Activated CD4-positive, alpha-beta memory T cell treated with anti-CD3 and anti-CD28 coated beads, Interleukin-2, amount 10 ng/mL, durations not matched to agents 7 days and 5 days (primary cell): Measurements from ENCODE around the gene ENPP3. TPM values are rescaled to one million over a fixed set of nuclear protein-coding genes. Genes with fewer than 3 reads are reported as not detected.
"Not testable (repeated sequence)": the region's sequence is repeated elsewhere in the genome, so short reads cannot be mapped to it uniquely, and the experiment has no call there.

Experiments
- CTCF ChIA-PET: fragments of 350-600 bp; sonication (Branson Sonifier 250); formaldehyde crosslinking; loops from one replicate; lab custom pipeline; 2021; ENCODE audit warnings: antibody characterized with exemption, inconsistent platforms; lab: Charles Lee
- POLR2A ChIA-PET: fragments of 350-600 bp; sonication (Branson Sonifier 250); formaldehyde crosslinking; loops from one replicate; lab custom pipeline; 2021; ENCODE audit warnings: antibody characterized with exemption; lab: Charles Lee
- DNase-seq: peaks from one replicate; pipeline ENCODE4 v3.0.0-alpha.2; 2020
- H3K27ac Mint-ChIP-seq: one replicate; pipeline ENCODE4 v1.8.0; 2021; ENCODE audit warnings: mild to moderate bottlenecking, mixed read lengths
- H3K27me3 Mint-ChIP-seq: one replicate; pipeline ENCODE4 v1.8.0; 2021; ENCODE audit warnings: mixed read lengths
- H3K36me3 Mint-ChIP-seq: one replicate; pipeline ENCODE4 v1.8.0; 2021; ENCODE audit warnings: low read depth, mixed read lengths
- H3K4me1 Mint-ChIP-seq: one replicate; pipeline ENCODE4 v1.8.0; 2021; ENCODE audit warnings: mixed read lengths
- H3K4me3 Mint-ChIP-seq: one replicate; pipeline ENCODE4 v1.8.0; 2021; ENCODE audit warnings: mild to moderate bottlenecking, mixed read lengths
- H3K9me3 Mint-ChIP-seq: one replicate; pipeline ENCODE4 v1.8.0; 2021; ENCODE audit warnings: mixed read lengths
- total RNA-seq, 2 experiments: library from RNA; stranded (reverse); gene quantifications; one replicate each; pipeline ENCODE4 v1.2.3, GENCODE V29; 2021

The ENPP3 gene
- total RNA-seq, 2 experiments from 2014 or later = 0.38 to 0.45 TPM

DNA sequence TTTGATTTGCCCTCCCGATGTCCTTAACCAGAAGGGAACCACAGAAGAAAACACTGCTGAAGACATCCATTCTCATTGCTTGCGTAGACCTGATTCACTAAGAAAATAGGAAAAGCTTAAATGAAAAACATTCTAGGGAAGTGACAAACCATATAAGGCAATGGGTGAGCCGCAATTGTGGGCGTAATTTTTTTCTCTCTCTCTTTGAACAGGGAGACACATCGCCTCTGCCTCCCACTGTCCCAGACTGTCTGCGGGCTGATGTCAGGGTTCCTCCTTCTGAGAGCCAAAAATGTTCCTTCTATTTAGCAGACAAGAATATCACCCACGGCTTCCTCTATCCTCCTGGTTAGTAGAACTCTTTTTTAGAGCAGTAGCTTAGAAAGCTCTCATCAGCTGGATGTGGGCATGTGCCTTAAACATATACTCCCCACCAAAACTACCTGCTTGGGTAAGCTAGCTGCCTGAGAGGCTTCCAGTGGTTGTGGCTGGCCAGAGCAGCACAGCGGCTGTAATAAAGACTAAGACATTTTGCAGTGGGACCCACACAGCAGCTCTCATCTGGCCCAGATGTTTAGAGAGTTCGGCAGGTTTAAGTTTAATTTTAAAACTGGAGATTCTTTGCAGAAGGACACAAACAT is 96.4 kb downstream of the ENPP3 start:
- H3K9me3 Mint-ChIP-seq = no peaks in the 10 kb centered on the region
- DNase-seq = no peak
- H3K36me3 Mint-ChIP-seq = no peaks in the 10 kb centered on the region
- H3K27me3 Mint-ChIP-seq = peaks cover 2% of the 10 kb centered on the region
- POLR2A ChIA-PET = no interaction called here
- H3K27ac Mint-ChIP-seq = no peak overlapping the region
- peaks cover 5% of the 10 kb centered on the region for H3K4me1 Mint-ChIP-seq
- no peak overlapping the region for H3K4me3 Mint-ChIP-seq
- CTCF ChIA-PET = no interaction called here

DNA sequence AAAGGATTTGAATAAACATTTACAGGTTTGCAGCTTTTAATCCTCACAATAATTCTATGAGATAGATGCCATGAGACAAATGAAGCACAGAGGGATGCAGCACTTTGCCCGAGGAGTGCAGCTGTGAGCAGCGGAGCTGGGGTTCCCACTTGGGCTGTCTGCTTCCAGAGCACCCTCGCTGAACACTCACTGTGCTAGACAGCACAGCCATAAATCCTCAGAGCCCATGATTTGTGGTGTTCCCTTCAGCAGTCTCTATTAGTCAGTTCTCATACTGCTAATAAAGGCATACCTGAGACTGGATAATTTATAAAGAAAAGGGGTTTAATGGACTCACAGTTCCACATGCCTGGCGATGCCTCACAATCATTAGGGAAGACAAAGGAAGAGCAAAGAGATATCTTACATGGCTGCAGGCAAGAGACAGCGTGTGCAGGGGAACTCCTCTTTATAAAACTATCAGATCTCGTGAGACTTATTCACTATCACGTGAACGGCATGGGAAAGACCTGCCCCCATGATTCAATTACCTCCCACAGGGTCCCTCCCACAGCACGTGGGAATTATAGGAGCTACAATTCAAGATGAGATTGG is 99.0 kb downstream of the ENPP3 start:
- Mint-ChIP-seq H3K27ac (no peak overlapping the region), H3K4me1 (peaks cover 4% of the 10 kb centered on the region), H3K27me3 (no peaks in the 10 kb centered on the region), H3K9me3 (no peaks in the 10 kb centered on the region), H3K4me3 (no peak overlapping the region), H3K36me3 (no peaks in the 10 kb centered on the region)
- ChIA-PET POLR2A (no interaction called here), CTCF (no interaction called here)
- no peak for DNase-seq

DNA sequence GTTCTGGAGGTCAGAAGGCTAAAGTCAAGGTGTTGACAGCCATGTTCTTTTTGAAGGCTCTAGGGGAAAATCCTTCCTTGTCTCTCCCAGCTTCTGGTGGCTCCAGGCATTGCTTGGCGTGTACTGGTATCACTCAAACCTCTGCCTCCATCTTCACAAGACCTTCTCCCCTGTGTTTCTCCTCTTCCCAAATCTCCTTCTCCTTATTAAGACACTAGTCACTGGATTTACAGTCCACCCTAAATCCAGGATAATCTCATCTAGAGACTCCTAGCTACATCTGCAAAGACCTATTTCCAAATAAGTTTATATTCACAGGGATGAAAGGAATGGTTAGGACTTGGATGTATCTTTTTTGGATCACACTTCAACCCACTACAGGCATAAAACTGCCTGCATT is 99.7 kb downstream of the ENPP3 start:
- POLR2A ChIA-PET = no interaction called here
- Mint-ChIP-seq H3K9me3 (no peaks in the 10 kb centered on the region), H3K4me1 (peaks cover 4% of the 10 kb centered on the region), H3K27me3 (no peaks in the 10 kb centered on the region), H3K27ac (no peak overlapping the region), H3K4me3 (no peak overlapping the region), H3K36me3 (no peaks in the 10 kb centered on the region)
- CTCF ChIA-PET = no interaction called here
- no peak for DNase-seq

DNA sequence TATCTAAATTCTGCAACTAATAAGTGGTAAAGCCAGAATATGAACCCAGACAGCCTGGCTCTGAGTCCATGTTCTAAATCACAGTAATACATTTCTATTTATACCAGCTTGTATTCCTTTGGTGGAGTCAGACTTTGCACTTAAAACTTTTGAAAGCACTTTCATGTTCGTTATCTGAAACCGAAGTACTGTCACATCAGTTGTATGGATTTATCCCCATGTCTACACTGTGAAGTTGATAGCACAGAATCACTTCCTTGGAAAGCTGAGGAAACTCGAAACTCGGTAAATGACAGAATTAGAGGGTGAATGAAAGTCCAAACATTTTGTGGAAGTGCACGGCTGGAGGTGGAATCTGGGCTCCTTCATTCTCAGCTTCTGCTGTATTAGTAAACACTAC is 102.0 kb downstream of the ENPP3 start:
- no peak overlapping the region for H3K27ac Mint-ChIP-seq
- H3K9me3 Mint-ChIP-seq = no peaks in the 10 kb centered on the region
- ChIA-PET POLR2A (no interaction called here), CTCF (no interaction called here)
- no peak for DNase-seq
- H3K4me1 Mint-ChIP-seq = no peaks in the 10 kb centered on the region
- no peak overlapping the region for H3K4me3 Mint-ChIP-seq
- no peaks in the 10 kb centered on the region for H3K27me3 Mint-ChIP-seq
- H3K36me3 Mint-ChIP-seq = no peaks in the 10 kb centered on the region

DNA sequence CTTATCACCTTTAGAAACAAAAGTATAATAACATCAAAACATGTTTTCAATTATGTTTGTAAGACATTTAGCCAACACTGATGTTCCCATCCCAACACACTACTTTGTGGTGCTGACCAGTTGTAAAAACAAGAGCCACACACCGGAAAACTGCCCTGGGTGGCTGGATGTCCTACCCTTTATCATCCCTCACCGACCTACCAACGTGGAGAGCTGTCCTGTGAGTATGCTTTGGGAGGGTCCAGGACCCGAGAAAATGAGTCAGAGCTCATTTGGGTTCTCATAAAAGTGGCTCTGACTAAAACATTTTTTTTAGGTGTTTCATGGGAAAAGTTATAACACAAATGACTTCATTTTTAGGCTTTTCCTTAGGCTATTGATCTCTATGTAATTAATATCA is 103.1 kb downstream of the ENPP3 start:
- H3K27me3 Mint-ChIP-seq = no peaks in the 10 kb centered on the region
- no peak overlapping the region for H3K4me3 Mint-ChIP-seq
- no peaks in the 10 kb centered on the region for H3K9me3 Mint-ChIP-seq
- POLR2A ChIA-PET = no interaction called here
- CTCF ChIA-PET = no interaction called here
- H3K36me3 Mint-ChIP-seq = no peaks in the 10 kb centered on the region
- H3K27ac Mint-ChIP-seq = no peak overlapping the region
- H3K4me1 Mint-ChIP-seq = no peaks in the 10 kb centered on the region
- DNase-seq = no peak

DNA sequence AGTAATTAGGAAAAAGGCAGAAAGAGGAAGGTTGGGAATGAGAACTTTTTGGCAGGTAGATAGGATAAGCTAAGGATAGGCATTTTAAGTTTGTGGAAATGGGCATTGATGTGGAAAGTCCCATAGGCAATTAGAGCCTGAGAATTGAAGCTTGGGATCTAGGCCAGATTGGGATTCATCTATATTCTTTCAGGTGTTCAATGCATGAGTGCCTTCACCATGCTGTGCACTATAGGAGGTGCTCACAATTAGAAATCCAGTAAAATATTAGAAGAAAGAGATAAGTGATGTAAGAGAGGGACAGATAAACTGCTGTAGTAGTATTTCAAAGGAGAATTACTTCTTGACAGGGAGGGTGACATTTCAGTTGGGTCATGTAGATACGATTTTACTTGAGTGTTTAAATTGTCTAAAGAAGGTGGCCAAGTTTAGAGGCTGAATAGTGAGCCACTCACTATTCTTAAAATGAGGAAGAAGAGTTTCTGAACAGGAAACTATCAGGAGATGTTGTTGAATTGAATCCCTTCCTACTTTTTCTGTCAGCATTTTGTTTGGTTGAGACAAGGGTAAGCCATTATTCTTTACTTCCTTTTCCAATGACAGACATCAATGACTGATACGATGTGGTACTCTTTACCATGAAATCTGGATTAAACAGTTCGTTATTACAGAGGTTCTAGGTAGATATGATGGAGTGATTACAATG is 104.7 kb downstream of the ENPP3 start:
- no peak overlapping the region for H3K27ac Mint-ChIP-seq
- DNase-seq = no peak
- CTCF ChIA-PET = no interaction called here
- no peaks in the 10 kb centered on the region for H3K4me1 Mint-ChIP-seq
- POLR2A ChIA-PET = no interaction called here
- no peaks in the 10 kb centered on the region for H3K36me3 Mint-ChIP-seq
- H3K9me3 Mint-ChIP-seq = no peaks in the 10 kb centered on the region
- H3K4me3 Mint-ChIP-seq = no peak overlapping the region
- H3K27me3 Mint-ChIP-seq = no peaks in the 10 kb centered on the region

DNA sequence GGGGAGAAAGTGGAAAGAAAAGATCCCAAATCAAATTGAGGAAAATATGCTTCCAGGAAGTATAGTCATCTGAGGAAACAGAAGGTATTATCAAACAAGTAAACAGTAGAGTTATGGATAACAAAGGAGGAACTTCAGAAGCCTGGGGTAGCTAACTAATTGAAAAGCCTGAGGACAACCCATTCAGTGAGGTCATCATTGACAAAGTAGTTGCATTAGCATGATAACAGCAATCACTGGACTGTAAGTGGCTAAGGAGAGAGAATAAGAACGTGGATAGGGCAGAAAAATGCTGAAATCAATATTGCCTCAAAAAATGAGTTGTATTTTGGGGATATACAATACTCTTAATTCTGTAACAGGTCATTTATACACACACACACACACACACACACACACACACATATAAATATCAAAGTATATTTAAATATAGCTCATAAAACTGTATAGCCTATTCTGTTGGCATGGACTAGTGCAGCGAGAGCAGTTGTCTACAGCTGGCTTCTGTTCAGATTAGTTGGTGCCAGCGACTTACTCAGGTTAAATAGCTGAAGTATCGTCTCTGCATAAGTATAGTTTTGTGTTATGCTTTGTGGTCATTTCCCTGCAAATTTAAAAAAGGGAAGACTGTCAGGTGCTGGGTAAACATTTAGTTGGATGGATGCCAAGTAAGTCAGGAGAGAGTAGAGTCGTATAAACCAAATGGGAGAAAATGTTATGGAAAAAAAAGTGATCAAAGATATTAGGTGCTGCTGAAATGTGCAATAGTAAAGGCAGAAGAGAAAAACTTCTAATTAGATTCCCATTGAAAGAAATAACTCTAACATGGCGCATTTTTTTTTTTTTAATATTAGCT is 107.6 kb downstream of the ENPP3 start:
- POLR2A ChIA-PET = no interaction called here
- Mint-ChIP-seq H3K4me1 (no peaks in the 10 kb centered on the region), H3K27me3 (no peaks in the 10 kb centered on the region), H3K4me3 (no peak overlapping the region), H3K27ac (no peak overlapping the region), H3K9me3 (no peaks in the 10 kb centered on the region), H3K36me3 (no peaks in the 10 kb centered on the region)
- DNase-seq = no peak
- CTCF ChIA-PET = no interaction called here

DNA sequence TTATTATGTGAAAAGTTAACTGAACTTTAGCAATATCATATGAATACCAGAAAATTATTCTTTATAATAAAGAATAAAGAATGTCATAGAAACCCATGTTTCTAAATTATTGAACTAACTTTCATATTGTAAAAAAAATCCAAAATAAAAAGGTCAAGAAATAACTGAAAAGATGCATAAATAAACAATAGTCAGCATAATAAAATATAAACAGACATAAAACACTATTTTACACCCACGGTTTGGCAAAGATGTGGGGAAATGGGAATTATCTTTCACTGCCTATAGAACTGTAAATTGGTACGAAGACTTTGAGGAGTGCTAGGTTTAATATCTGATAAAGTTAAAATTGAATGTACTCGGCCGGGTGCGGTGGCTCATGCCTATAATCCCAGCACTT is 108.4 kb downstream of the ENPP3 start:
- no peak for DNase-seq
- Mint-ChIP-seq H3K27me3 (no peaks in the 10 kb centered on the region), H3K4me3 (no peak overlapping the region), H3K4me1 (no peaks in the 10 kb centered on the region), H3K27ac (no peak overlapping the region), H3K9me3 (no peaks in the 10 kb centered on the region), H3K36me3 (no peaks in the 10 kb centered on the region)
- ChIA-PET POLR2A (no interaction called here), CTCF (no interaction called here)

DNA sequence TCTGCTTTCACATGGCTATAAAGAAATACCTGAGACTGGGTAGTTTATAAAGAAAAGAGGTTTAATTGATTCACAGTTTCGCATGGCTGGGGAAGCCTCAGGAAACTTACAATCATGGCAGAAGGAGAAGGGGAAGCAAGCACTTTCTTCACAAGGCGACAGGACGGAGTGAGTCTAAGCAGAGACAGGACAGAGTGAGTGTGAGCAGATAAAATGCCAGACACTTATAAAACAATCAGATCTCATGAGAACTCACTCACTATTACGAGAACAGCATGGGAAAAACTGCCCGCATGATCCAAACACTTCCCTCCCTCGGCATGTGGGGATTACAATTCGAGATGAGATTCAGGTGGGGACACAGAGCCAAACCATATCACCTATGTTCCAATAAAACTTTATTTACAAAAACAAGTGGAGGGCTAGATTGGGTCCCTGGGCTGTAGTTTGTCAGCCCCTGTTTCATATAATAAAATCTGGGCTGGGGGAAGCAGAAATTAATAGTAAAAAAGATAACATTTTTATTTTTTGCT is 110.8 kb downstream of the ENPP3 start:
- H3K9me3 Mint-ChIP-seq = no peaks in the 10 kb centered on the region

DNA sequence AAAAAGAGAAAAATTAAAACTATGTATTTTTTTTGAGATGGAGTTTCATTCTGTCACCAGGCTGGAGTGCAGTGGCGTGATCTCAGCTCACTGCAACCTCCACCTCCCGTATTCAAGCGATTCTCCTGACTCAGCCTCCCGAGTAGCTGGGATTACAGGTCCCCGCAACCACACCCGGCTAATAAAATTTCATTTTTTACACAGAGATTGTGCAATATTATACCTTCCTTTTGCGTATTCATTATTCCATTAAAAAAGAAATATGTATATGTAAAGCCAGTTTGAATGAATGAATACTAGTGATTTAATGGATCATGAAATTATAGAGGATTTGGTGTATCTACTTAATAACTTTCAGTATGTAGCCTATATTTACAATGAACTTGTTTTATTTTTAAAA is 111.9 kb downstream of the ENPP3 start:
- Mint-ChIP-seq H3K4me1 (no peaks in the 10 kb centered on the region), H3K36me3 (no peaks in the 10 kb centered on the region), H3K27ac (no peak overlapping the region), H3K4me3 (no peak overlapping the region), H3K27me3 (peaks cover 1% of the 10 kb centered on the region), H3K9me3 (no peaks in the 10 kb centered on the region)
- ChIA-PET POLR2A (no interaction called here), CTCF (no interaction called here)
- DNase-seq = no peak

More for the DNA sequence above, 110.8 kb downstream of the ENPP3 start:
- POLR2A ChIA-PET = no interaction called here
- DNase-seq = no peak
- CTCF ChIA-PET = no interaction called here
- Mint-ChIP-seq H3K27ac (no peak overlapping the region), H3K4me3 (no peak overlapping the region), H3K27me3 (no peaks in the 10 kb centered on the region), H3K36me3 (no peaks in the 10 kb centered on the region), H3K4me1 (no peaks in the 10 kb centered on the region)

DNA sequence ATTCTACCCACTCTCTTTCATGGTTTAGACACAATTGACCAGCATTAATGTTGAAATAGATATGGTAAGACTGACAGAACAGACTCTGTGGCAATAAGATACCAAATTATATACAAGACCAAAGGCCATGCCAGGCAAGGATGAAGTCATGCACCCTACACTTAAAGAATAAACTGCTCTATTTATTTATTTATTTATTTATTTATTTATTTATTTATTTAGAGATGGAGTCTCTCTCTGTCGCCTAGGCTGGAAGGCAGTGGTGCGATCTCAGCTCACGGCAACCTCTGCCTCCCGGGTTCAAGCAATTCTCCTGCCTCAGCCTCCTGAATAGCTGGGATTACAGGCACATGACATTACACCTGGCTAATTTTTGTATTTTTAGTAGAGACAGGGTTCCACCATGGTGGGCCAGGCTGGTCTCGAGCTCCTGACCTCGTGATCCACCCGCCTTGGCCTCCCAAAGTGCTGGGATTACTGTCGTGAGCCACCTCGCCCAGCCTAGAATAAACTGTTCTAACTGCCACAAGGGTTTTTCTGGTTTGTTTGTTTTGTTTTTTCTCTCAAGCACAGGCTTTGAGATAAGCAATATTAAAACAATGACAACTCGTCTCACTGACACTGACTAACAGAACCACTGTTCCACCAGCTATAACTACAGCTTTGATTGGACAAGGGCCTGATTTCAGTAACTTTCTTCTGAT is 114.1 kb downstream of the ENPP3 start:
- CTCF ChIA-PET, POLR2A ChIA-PET, H3K27ac Mint-ChIP-seq, H3K4me1 Mint-ChIP-seq, H3K4me3 Mint-ChIP-seq, H3K9me3 Mint-ChIP-seq, H3K27me3 Mint-ChIP-seq, H3K36me3 Mint-ChIP-seq, DNase-seq: not testable (repeated sequence)

DNA sequence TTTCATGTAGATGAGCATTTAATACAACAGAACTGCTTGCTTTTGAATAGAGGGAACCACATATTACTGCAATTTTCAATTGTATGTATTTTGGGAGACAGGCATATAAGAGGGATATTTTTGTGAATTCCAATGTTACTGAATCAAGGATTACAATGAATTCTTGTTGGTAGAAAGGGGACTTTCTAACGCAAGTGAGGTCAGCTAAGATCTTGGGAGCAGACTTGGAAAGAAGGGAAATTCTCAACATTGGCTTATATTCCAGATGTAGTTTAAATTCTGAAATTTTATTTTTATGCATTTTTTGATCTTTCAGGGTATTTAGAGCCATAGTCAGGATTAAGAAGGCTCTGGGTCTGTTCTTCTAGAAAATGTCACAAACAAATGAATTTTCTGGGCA is 117.0 kb downstream of the ENPP3 start:
- H3K36me3 Mint-ChIP-seq = no peaks in the 10 kb centered on the region
- CTCF ChIA-PET = no interaction called here
- no peaks in the 10 kb centered on the region for H3K9me3 Mint-ChIP-seq
- no peak overlapping the region for H3K4me3 Mint-ChIP-seq
- POLR2A ChIA-PET = no interaction called here
- peaks cover 4% of the 10 kb centered on the region for H3K27me3 Mint-ChIP-seq
- H3K27ac Mint-ChIP-seq = no peak overlapping the region
- no peak for DNase-seq
- H3K4me1 Mint-ChIP-seq = no peaks in the 10 kb centered on the region
